HepG2 (cell line): ENCODE data around the gene POLDIP3. TPM values are rescaled to one million over a fixed set of nuclear protein-coding genes. Genes with fewer than 3 reads are reported as not detected.

Source experiments
- ARHGAP35 ChIP-seq: sonication (generic); formaldehyde crosslinking; IDR thresholded peaks from 2 replicates; pipeline ENCODE4 v1.9.0; 2022; ENCODE audit warnings: mild to moderate bottlenecking, inconsistent platforms, moderate library complexity, missing genetic modification reagents, borderline replicate concordance
- CBX5 ChIP-seq: sonication (generic); formaldehyde crosslinking; IDR thresholded peaks from 2 replicates; pipeline ENCODE4 v1.4.0; 2020; ENCODE audit warnings: missing genetic modification reagents, borderline replicate concordance
- GABPA ChIP-seq, 2 experiments: IDR thresholded peaks; 2 replicates each; pipeline ENCODE4 v1.6.1; 2011 to 2016; ENCODE audit warnings: low read depth in 2 of 2, low read length in 1 of 2, missing biosample characterization in 1 of 2, missing genetic modification characterization in 1 of 2
- GRHL1 ChIP-seq: sonication (generic); formaldehyde crosslinking; conservative IDR thresholded peaks from 2 replicates; pipeline ENCODE4 v1.8.0; 2022; ENCODE audit warnings: missing genetic modification reagents
- HNRNPL ChIP-seq: fragments of 200-400 bp; formaldehyde crosslinking; IDR thresholded peaks from 2 replicates; pipeline ENCODE4 v1.6.1; 2017; ENCODE audit warnings: mild to moderate bottlenecking, low read depth, low read length
- MBNL3 ChIP-seq: fragments of 250-450 bp; sonication (Bioruptor Pico); conservative IDR thresholded peaks from 2 replicates; pipeline ENCODE4 v1.8.0; 2022; ENCODE audit warnings: mild to moderate bottlenecking, inconsistent platforms
- NCOA5 ChIP-seq: sonication (generic); formaldehyde crosslinking; IDR thresholded peaks from 2 replicates; pipeline ENCODE4 v1.4.0; 2020; ENCODE audit warnings: missing genetic modification reagents
- POGK ChIP-seq: sonication (generic); formaldehyde crosslinking; conservative IDR thresholded peaks from 2 replicates; pipeline ENCODE4 v1.8.0; 2022; ENCODE audit warnings: mild to moderate bottlenecking, moderate library complexity, missing genetic modification reagents
- POLR2AphosphoS5 ChIP-seq: IDR thresholded peaks from 2 replicates; pipeline ENCODE4 v1.6.1; 2012; ENCODE audit warnings: low read depth, low read length
- TARDBP ChIP-seq: sonication (generic); formaldehyde crosslinking; IDR thresholded peaks from 2 replicates; pipeline ENCODE4 v1.8.0; 2022; ENCODE audit warnings: mild to moderate bottlenecking, missing genetic modification reagents
- UBTF ChIP-seq: sonication (generic); formaldehyde crosslinking; IDR thresholded peaks from 2 replicates; pipeline ENCODE4 v1.4.0; 2020; ENCODE audit warnings: mild to moderate bottlenecking, missing genetic modification reagents
- ZBTB26 ChIP-seq: IDR thresholded peaks from 2 replicates; pipeline ENCODE4 v1.6.1; 2016; ENCODE audit warnings: missing compliant biosample characterization, missing genetic modification reagents, borderline replicate concordance
- ZFX ChIP-seq: sonication (generic); formaldehyde crosslinking; IDR thresholded peaks from 2 replicates; pipeline ENCODE4 v1.4.0; 2020; ENCODE audit warnings: mild to moderate bottlenecking, low read depth, missing genetic modification reagents, moderate library complexity
- ZFY ChIP-seq: sonication (generic); formaldehyde crosslinking; IDR thresholded peaks from 2 replicates; pipeline ENCODE4 v1.4.0; 2020; ENCODE audit warnings: missing genetic modification reagents
- ZNF121 ChIP-seq: sonication (generic); formaldehyde crosslinking; IDR thresholded peaks from 2 replicates; pipeline ENCODE4 v1.5.0; 2020; ENCODE audit warnings: mild to moderate bottlenecking, missing genetic modification reagents
- ZNF382 ChIP-seq: sonication (generic); formaldehyde crosslinking; IDR thresholded peaks from 2 replicates; pipeline ENCODE4 v1.5.0; 2020; ENCODE audit warnings: missing genetic modification reagents, mild to moderate bottlenecking, borderline replicate concordance
- ZNF383 ChIP-seq: sonication (generic); formaldehyde crosslinking; IDR thresholded peaks from 2 replicates; pipeline ENCODE4 v1.4.0; 2020; ENCODE audit warnings: missing genetic modification reagents, mild to moderate bottlenecking, borderline replicate concordance
- ZNF414 ChIP-seq: sonication (generic); formaldehyde crosslinking; IDR thresholded peaks from 2 replicates; pipeline ENCODE4 v1.5.0; 2020; ENCODE audit warnings: missing genetic modification reagents
- ZNF776 ChIP-seq: sonication (generic); formaldehyde crosslinking; IDR thresholded peaks from 2 replicates; pipeline ENCODE4 v1.4.0; 2020; ENCODE audit warnings: mild to moderate bottlenecking, missing genetic modification reagents
- ZSCAN22 ChIP-seq: sonication (generic); formaldehyde crosslinking; IDR thresholded peaks from 2 replicates; pipeline ENCODE4 v1.4.0; 2020; ENCODE audit warnings: mild to moderate bottlenecking, missing genetic modification reagents
- polyA plus RNA-seq, 8 experiments: library from polyadenylated mRNA; depleted of rRNA in 3 of 8; stranded (reverse) in 7 of 8; unstranded in 1 of 8; fragments of >200 nt; fragmentation: Illumina TruSeq in 4 of 8; extraction: Trizol in 4 of 8; gene quantifications; 2 replicates each; pipeline versions ENCODE4 v1.2.1 to v1.2.3, GENCODE V29; 2011 to 2016; ENCODE audit warnings: low read depth in 4 of 8, missing spikeins in 1 of 8, mixed read lengths in 1 of 8; ENCODE audit not compliant: insufficient read depth in 1 of 8
- total RNA-seq, 5 experiments: library from RNA; depleted of rRNA; stranded (reverse); fragments of >200 nt; fragmentation: Illumina TruSeq; extraction: Trizol; gene quantifications; 2 replicates each; pipeline ENCODE4 v1.2.3, GENCODE V29; 2016; ENCODE audit warnings: low read depth in 1 of 5

Gene POLDIP3
- total and polyA plus RNA-seq, 2 of the 13 experiments (the other 11 are each of a cell fraction or from before 2014, with no cell fraction given) = 45.8 to 47.4 TPM

GRCh38 chr22:42646569-42647525, 32.2 kb upstream of the POLDIP3 start (continued):
- 0 out of 2 replicates have a peak, but pooled peaks have one; percentile 26 for TF ChIP-seq UBTF
- TF ChIP-seq NCOA5 (CRISPR knock-in tag) = no peak
- TF ChIP-seq ZBTB26 (CRISPR knock-in tag) = no peak
- TF ChIP-seq HNRNPL = 0 out of 2 replicates have a peak, but pooled peaks have one; percentile 45
- TF ChIP-seq CBX5 (CRISPR knock-in tag) = no peak
- TF ChIP-seq ZNF414 = no peak
- TF ChIP-seq ZNF776 (CRISPR knock-in tag) = no peak
- TF ChIP-seq ZNF383 = no peak
- TF ChIP-seq GABPA (IDR thresholded peaks at IDR 0.05; ENCODE audit: low read depth, low read length) = no peak
- TF ChIP-seq GABPA (CRISPR knock-in tag; IDR thresholded peaks at IDR 0.05; ENCODE audit: low read depth) = no peak
- TF ChIP-seq ARHGAP35 (CRISPR knock-in tag) = no peak
- no peak for TF ChIP-seq ZNF121 (CRISPR knock-in tag)
- no peak for TF ChIP-seq ZSCAN22 (CRISPR knock-in tag)
- no peak for TF ChIP-seq POGK (CRISPR knock-in tag)
- TF ChIP-seq ZFX (CRISPR knock-in tag) = peak; percentile 56
- TF ChIP-seq TARDBP (CRISPR knock-in tag) = peak; percentile 30; the same call in 1 of the 2 replicates
- peak; percentile 5; the same call in 1 of the 2 replicates for TF ChIP-seq POLR2AphosphoS5
- no peak for TF ChIP-seq GRHL1 (CRISPR knock-in tag)
- no peak for TF ChIP-seq MBNL3 (CRISPR knock-in tag)
- TF ChIP-seq ZNF382 = no peak
- TF ChIP-seq ZFY (CRISPR knock-in tag) = peak; percentile 41
